Neural cell (in vitro differentiated cells): ENCODE results near the gene RRP15. TPM values are rescaled to one million over a fixed set of nuclear protein-coding genes. Genes with fewer than 3 reads are reported as not detected.

Experiments used
- H2AFZ ChIP-seq: fragments of 200-600, 300-800 bp; sonication (generic), shearing (Covaris generic); 2 replicates; pipeline ENCODE4 v1.6.0; 2014; ENCODE audit warnings: low read depth, mild to moderate bottlenecking, antibody characterized with exemption, low read length, moderate library complexity
- H3F3A ChIP-seq: fragments of 200-600 bp; shearing (Covaris generic); 2 replicates; pipeline ENCODE4 v1.6.1; 2016; ENCODE audit warnings: mild to moderate bottlenecking, moderate library complexity, mixed read lengths, antibody characterized with exemption, low read length; ENCODE audit not compliant: insufficient read depth, poor library complexity, severe bottlenecking
- H3K27ac ChIP-seq: fragments of 200-600, 300-800 bp; sonication (generic), shearing (Covaris generic); 2 replicates; pipeline ENCODE4 v1.5.1; 2014; ENCODE audit warnings: mild to moderate bottlenecking, low read length, moderate library complexity
- H3K27me3 ChIP-seq: fragments of 300-800, 200-600 bp; sonication (generic), shearing (Covaris generic); 2 replicates; pipeline ENCODE4 v1.6.0; 2014; ENCODE audit warnings: mild to moderate bottlenecking, low read depth, low read length, moderate library complexity; ENCODE audit not compliant: insufficient read depth
- H3K36me3 ChIP-seq: fragments of 300-800, 200-600 bp; sonication (generic), shearing (Covaris generic); 2 replicates; pipeline ENCODE4 v1.5.1; 2014; ENCODE audit warnings: mild to moderate bottlenecking, antibody characterized with exemption, low read length, moderate library complexity; ENCODE audit not compliant: insufficient read depth
- H3K4me2 ChIP-seq: fragments of 300-800, 200-600 bp; sonication (generic), shearing (Covaris generic); 2 replicates; pipeline ENCODE4 v1.6.0; 2014; ENCODE audit warnings: mild to moderate bottlenecking, low read length
- H3K4me3 ChIP-seq: fragments of 300-800, 200-600 bp; sonication (generic), shearing (Covaris generic); 2 replicates; pipeline ENCODE4 v1.5.1; 2014; ENCODE audit warnings: mild to moderate bottlenecking, low read length, moderate library complexity
- H3K79me2 ChIP-seq: fragments of 200-600 bp; shearing (Covaris generic); replicated peaks from 2 replicates; pipeline ENCODE4 v1.6.0; 2014; ENCODE audit warnings: mild to moderate bottlenecking, low read length, moderate library complexity; ENCODE audit not compliant: insufficient read depth
- H3K9ac ChIP-seq: fragments of 300-800, 200-600 bp; sonication (generic), shearing (Covaris generic); 2 replicates; pipeline ENCODE4 v1.6.1; 2016; ENCODE audit warnings: mild to moderate bottlenecking, low read length, mixed read lengths
- H3K9me2 ChIP-seq: fragments of 200-600 bp; shearing (Covaris generic); 2 replicates; pipeline ENCODE4 v1.6.1; 2016; ENCODE audit warnings: mild to moderate bottlenecking, low read length, mixed read lengths; ENCODE audit not compliant: insufficient read depth
- H3K9me3 ChIP-seq: fragments of 200-600, 300-800 bp; sonication (generic), shearing (Covaris generic); 2 replicates; pipeline ENCODE4 v1.6.1; 2016; ENCODE audit warnings: mild to moderate bottlenecking, mixed run types, low read length, moderate library complexity, mixed read lengths
- H4K20me1 ChIP-seq: fragments of 200-600 bp; shearing (Covaris generic); 2 replicates; pipeline ENCODE4 v1.6.1; 2016; ENCODE audit warnings: mild to moderate bottlenecking, mixed run types; ENCODE audit not compliant: insufficient read depth
- CTCF ChIP-seq: fragments of 450-650 bp; IDR thresholded peaks from 2 replicates; pipeline ENCODE4 v1.5.1; 2014; ENCODE audit warnings: antibody characterized with exemption, mild to moderate bottlenecking, moderate library complexity; ENCODE audit not compliant: poor library complexity, severe bottlenecking
- EP300 ChIP-seq: fragments of 450-650 bp; conservative IDR thresholded peaks from 2 replicates; pipeline ENCODE4 v1.6.1; 2014; ENCODE audit warnings: antibody characterized with exemption, mild to moderate bottlenecking, moderate library complexity; ENCODE audit not compliant: poor library complexity, severe bottlenecking
- EZH2 ChIP-seq: fragments of 200-600, 300-800 bp; shearing (Covaris generic), sonication (generic); IDR thresholded peaks from 2 replicates; pipeline ENCODE4 v1.6.1; 2014; ENCODE audit warnings: antibody characterized with exemption, low read length, borderline replicate concordance, mild to moderate bottlenecking; ENCODE audit not compliant: insufficient read depth, poor library complexity, severe bottlenecking
- MXI1 ChIP-seq: fragments of 450-650 bp; conservative IDR thresholded peaks from 2 replicates; pipeline ENCODE4 v1.6.1; 2014; ENCODE audit warnings: antibody characterized with exemption, mild to moderate bottlenecking; ENCODE audit not compliant: poor library complexity, severe bottlenecking
- POLR2AphosphoS5 ChIP-seq: IDR thresholded peaks from 2 replicates; pipeline ENCODE4 v1.6.1; 2012
- RAD21 ChIP-seq: fragments of 450-650 bp; conservative IDR thresholded peaks from 2 replicates; pipeline ENCODE4 v1.6.1; 2014; ENCODE audit warnings: antibody characterized with exemption, mild to moderate bottlenecking, moderate library complexity
- SMC3 ChIP-seq: fragments of 450-650 bp; conservative IDR thresholded peaks from 2 replicates; pipeline ENCODE4 v1.6.1; 2014; ENCODE audit warnings: antibody characterized with exemption, mild to moderate bottlenecking, moderate library complexity; ENCODE audit not compliant: poor library complexity
- TAF1 ChIP-seq: IDR thresholded peaks from 2 replicates; pipeline ENCODE4 v1.6.1; 2012; ENCODE audit warnings: low read depth
- polyA plus RNA-seq: library from polyadenylated mRNA; depleted of rRNA; stranded (reverse); fragments of >200 nt; gene quantifications from 2 replicates; pipeline ENCODE4 v1.2.3, GENCODE V29; 2014
- TF ChIP-seq, protein P1 (sequence below): IDR thresholded peaks from 2 replicates; pipeline ENCODE4 v1.6.1; 2012; ENCODE audit warnings: borderline replicate concordance

The RRP15 gene
- polyA plus RNA-seq, 1 donor from 2014 or later, result 5.4 TPM

DNA sequence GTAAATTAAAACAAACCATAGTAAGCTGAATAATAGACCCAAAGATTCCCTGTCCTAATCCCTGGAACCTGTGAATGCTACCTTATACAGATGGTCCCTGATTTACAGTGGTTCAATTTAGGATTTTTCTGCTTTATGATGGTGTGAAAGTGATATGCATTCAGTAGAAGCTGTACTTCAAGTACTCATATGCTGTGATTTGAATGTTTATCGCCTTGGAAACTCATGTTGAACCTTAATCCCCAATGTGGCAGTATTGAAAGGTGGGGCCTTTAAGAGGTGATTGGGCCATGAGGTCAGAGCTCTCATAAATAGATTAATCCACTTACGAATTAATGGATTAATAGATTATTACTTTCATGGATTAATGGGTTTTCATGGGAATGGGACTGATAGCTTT lies 10.6 kb upstream of the RRP15 start:
- TF ChIP-seq RAD21 (no peak), POLR2AphosphoS5 (no peak), TAF1 (no peak), EZH2 (no peak), MXI1 (no peak), SMC3 (no peak), CTCF (no peak), EP300 (no peak)
- TF ChIP-seq, protein P1, sequence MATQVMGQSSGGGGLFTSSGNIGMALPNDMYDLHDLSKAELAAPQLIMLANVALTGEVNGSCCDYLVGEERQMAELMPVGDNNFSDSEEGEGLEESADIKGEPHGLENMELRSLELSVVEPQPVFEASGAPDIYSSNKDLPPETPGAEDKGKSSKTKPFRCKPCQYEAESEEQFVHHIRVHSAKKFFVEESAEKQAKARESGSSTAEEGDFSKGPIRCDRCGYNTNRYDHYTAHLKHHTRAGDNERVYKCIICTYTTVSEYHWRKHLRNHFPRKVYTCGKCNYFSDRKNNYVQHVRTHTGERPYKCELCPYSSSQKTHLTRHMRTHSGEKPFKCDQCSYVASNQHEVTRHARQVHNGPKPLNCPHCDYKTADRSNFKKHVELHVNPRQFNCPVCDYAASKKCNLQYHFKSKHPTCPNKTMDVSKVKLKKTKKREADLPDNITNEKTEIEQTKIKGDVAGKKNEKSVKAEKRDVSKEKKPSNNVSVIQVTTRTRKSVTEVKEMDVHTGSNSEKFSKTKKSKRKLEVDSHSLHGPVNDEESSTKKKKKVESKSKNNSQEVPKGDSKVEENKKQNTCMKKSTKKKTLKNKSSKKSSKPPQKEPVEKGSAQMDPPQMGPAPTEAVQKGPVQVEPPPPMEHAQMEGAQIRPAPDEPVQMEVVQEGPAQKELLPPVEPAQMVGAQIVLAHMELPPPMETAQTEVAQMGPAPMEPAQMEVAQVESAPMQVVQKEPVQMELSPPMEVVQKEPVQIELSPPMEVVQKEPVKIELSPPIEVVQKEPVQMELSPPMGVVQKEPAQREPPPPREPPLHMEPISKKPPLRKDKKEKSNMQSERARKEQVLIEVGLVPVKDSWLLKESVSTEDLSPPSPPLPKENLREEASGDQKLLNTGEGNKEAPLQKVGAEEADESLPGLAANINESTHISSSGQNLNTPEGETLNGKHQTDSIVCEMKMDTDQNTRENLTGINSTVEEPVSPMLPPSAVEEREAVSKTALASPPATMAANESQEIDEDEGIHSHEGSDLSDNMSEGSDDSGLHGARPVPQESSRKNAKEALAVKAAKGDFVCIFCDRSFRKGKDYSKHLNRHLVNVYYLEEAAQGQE, result no peak
- no peaks in the 10 kb centered on the region for H3K27me3 ChIP-seq
- H3K36me3 ChIP-seq, result no peaks in the 10 kb centered on the region
- no peaks in the 10 kb centered on the region for H3K79me2 ChIP-seq
- H3K4me3 ChIP-seq, result no peak overlapping the region
- no peaks in the 10 kb centered on the region for H3K9me2 ChIP-seq
- H3K27ac ChIP-seq, result no peak overlapping the region
- H2AFZ ChIP-seq, result no peak overlapping the region
- no peak overlapping the region for H3K4me2 ChIP-seq
- no peaks in the 10 kb centered on the region for H3F3A ChIP-seq
- H3K9ac ChIP-seq, result no peak overlapping the region
- no peaks in the 10 kb centered on the region for H3K9me3 ChIP-seq
- H4K20me1 ChIP-seq, result no peaks in the 10 kb centered on the region

DNA sequence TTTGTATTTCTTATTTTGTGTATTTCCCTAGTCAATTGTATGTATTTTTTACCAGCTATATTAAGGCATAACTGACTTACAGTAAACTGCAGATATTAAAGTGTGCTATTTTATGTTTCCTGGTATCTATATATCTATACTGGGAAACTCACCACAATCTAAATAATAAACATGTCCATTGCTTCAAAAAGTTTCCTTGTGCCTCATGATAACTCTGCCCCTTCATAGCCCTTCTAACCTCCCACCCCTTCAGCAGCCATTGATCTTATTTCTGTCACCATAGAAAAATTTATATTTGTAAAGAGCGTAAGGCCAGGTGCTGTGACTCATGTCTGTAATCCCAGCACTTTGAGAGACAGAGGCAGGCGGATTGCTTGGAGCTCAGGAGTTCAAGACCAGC lies 9.3 kb upstream of the RRP15 start:
- H3K27me3 ChIP-seq, result no peaks in the 10 kb centered on the region
- H3K9ac ChIP-seq, result no peak overlapping the region
- H3K9me2 ChIP-seq, result no peaks in the 10 kb centered on the region
- H3K9me3 ChIP-seq, result no peaks in the 10 kb centered on the region
- no peak overlapping the region for H3K27ac ChIP-seq
- no peaks in the 10 kb centered on the region for H4K20me1 ChIP-seq
- no peaks in the 10 kb centered on the region for H3K36me3 ChIP-seq
- no peaks in the 10 kb centered on the region for H3F3A ChIP-seq
- H3K4me2 ChIP-seq, result no peak overlapping the region
- H3K79me2 ChIP-seq, result no peaks in the 10 kb centered on the region
- H2AFZ ChIP-seq, result no peak overlapping the region
- H3K4me3 ChIP-seq, result no peak overlapping the region
- TF ChIP-seq, protein P1, result no peak
- no peak for TF ChIP-seq EZH2
